PC-9 (cell line): ENCODE results near the gene GTF3A.

Experiments used
- EZH2 ChIP-seq: fragments of 200-600 bp; sonication (generic); IDR thresholded peaks from 2 replicates; pipeline ENCODE4 v1.8.0; 2017; ENCODE audit warnings: antibody characterized with exemption, low read depth
- TF ChIP-seq, protein P1 (sequence below): fragments of 200-600 bp; sonication (generic); conservative IDR thresholded peaks from 2 replicates; pipeline ENCODE4 v1.6.1; 2017; ENCODE audit warnings: mixed run types, antibody characterized with exemption, mild to moderate bottlenecking, moderate library complexity

DNA sequence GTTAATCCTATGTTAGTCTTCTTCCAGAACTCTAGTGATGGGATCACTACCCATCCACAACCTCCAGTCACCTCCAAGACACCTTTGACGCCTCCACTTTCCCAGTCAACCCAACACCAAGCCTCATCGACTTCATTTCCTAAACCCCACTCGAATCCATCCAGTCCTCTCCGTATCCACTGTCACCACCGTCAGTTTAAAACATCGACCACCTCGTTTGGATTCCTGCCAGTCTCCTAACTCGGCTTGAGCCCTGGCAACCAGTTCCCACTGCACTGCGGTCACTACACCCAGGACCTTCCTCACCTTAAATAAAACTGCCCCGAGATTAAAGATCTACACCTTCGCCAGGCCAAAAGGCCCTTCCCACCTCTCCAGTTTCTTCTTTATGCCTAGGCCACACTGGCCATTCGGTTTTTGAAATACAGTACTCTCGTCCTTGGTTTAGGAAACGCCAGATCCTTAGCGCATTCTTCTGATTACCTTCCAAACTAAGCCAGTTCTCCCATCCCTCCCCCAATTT lies 24.7 kb downstream of the GTF3A start:
- no peak for TF ChIP-seq EZH2
- TF ChIP-seq, protein P1, sequence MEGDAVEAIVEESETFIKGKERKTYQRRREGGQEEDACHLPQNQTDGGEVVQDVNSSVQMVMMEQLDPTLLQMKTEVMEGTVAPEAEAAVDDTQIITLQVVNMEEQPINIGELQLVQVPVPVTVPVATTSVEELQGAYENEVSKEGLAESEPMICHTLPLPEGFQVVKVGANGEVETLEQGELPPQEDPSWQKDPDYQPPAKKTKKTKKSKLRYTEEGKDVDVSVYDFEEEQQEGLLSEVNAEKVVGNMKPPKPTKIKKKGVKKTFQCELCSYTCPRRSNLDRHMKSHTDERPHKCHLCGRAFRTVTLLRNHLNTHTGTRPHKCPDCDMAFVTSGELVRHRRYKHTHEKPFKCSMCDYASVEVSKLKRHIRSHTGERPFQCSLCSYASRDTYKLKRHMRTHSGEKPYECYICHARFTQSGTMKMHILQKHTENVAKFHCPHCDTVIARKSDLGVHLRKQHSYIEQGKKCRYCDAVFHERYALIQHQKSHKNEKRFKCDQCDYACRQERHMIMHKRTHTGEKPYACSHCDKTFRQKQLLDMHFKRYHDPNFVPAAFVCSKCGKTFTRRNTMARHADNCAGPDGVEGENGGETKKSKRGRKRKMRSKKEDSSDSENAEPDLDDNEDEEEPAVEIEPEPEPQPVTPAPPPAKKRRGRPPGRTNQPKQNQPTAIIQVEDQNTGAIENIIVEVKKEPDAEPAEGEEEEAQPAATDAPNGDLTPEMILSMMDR = no peak
